Hematopoietic multipotent progenitor cell treated with erythropoietin and hydrocortisone succinate and interleukin-3 and kit ligand, for 15 days (in vitro differentiated cells): ENCODE results near the gene ZBTB7C.

ENCODE experiments used
- DNase-seq: peaks from one replicate; pipeline ENCODE4 v3.0.0-alpha.2; 2015; ENCODE audit warnings: low spot score

The ZBTB7C gene

GRCh38 chr18:48052842-48053241, 356.3 kb downstream of the ZBTB7C start:
- DNase-seq: no peak

GRCh38 chr18:48051945-48052840, 357.0 kb downstream of the ZBTB7C start:
- DNase-seq: no peak

- DNase-seq: no peak
Measured at GRCh38 chr18:48050176-48050575, 359.0 kb downstream of the ZBTB7C start.

GRCh38 chr18:48049757-48050156, 359.4 kb downstream of the ZBTB7C start:
- DNase-seq: no peak

GRCh38 chr18:48048251-48048650, 360.9 kb downstream of the ZBTB7C start:
- no peak for DNase-seq

GRCh38 chr18:48046843-48047242, 362.3 kb downstream of the ZBTB7C start:
- DNase-seq: no peak

GRCh38 chr18:48045744-48046143, 363.4 kb downstream of the ZBTB7C start:
- no peak for DNase-seq

GRCh38 chr18:48044944-48045343, 364.2 kb downstream of the ZBTB7C start:
- no peak for DNase-seq

- DNase-seq: no peak
Measured at GRCh38 chr18:48043166-48043565, 366.0 kb downstream of the ZBTB7C start.

GRCh38 chr18:48042431-48042830, 366.8 kb downstream of the ZBTB7C start:
- no peak for DNase-seq

- no peak for DNase-seq
Measured at GRCh38 chr18:48040457-48041110, 368.6 kb downstream of the ZBTB7C start.

GRCh38 chr18:48039769-48040215, 369.4 kb downstream of the ZBTB7C start:
- no peak for DNase-seq

GRCh38 chr18:48038636-48039035, 370.5 kb downstream of the ZBTB7C start:
- DNase-seq: no peak

GRCh38 chr18:48037481-48038271, 371.5 kb downstream of the ZBTB7C start:
- DNase-seq: no peak

- DNase-seq: no peak
Measured at GRCh38 chr18:48036641-48037421, 372.4 kb downstream of the ZBTB7C start.

- no peak for DNase-seq
Measured at GRCh38 chr18:48036226-48036625, 373.0 kb downstream of the ZBTB7C start.

- no peak for DNase-seq
Measured at GRCh38 chr18:48035556-48035860, 373.7 kb downstream of the ZBTB7C start.

GRCh38 chr18:48034651-48035555, 374.3 kb downstream of the ZBTB7C start:
- no peak for DNase-seq

GRCh38 chr18:48033790-48034650, 375.2 kb downstream of the ZBTB7C start:
- DNase-seq: no peak
